Endothelial cell of umbilical vein (primary cell): Measurements from ENCODE around the gene CDC14B.

ENCODE experiments used
- CTCF ChIP-seq, 2 donors: IDR thresholded peaks; 1 replicate in 1 of 2; 2 replicates in 1 of 2; pipeline ENCODE4 v1.5.1; 2011; ENCODE audit warnings: low read length in 2 of 2, mild to moderate bottlenecking in 2 of 2, moderate library complexity in 2 of 2, control low read depth in 1 of 2, inconsistent platforms in 1 of 2, low read depth in 1 of 2; ENCODE audit not compliant: insufficient read depth in 1 of 2; ENCODE audit errors: extremely low read depth in 1 of 2
- EZH2 ChIP-seq: IDR thresholded peaks from 2 replicates; pipeline ENCODE4 v1.6.1; 2012; ENCODE audit warnings: borderline replicate concordance, low read depth, mild to moderate bottlenecking, moderate library complexity, low read length, inconsistent platforms; ENCODE audit not compliant: severe bottlenecking
- FOS ChIP-seq: IDR thresholded peaks from 2 replicates; pipeline ENCODE4 v1.6.1; 2011; ENCODE audit warnings: mild to moderate bottlenecking, low read length, moderate library complexity, borderline replicate concordance; ENCODE audit not compliant: insufficient read depth
- MAX ChIP-seq: IDR thresholded peaks from 2 replicates; pipeline ENCODE4 v1.6.1; 2011; ENCODE audit not compliant: insufficient read depth, insufficient read length
- POLR2A ChIP-seq: IDR thresholded peaks from 2 replicates; pipeline ENCODE4 v1.6.1; 2012; ENCODE audit warnings: low read depth, mild to moderate bottlenecking, control low read depth, low read length
- POLR2AphosphoS5 ChIP-seq: IDR thresholded peaks from 2 replicates; pipeline ENCODE4 v1.6.1; 2012; ENCODE audit warnings: low read depth, mild to moderate bottlenecking, control low read depth, low read length, moderate library complexity; ENCODE audit not compliant: insufficient read depth

DNA sequence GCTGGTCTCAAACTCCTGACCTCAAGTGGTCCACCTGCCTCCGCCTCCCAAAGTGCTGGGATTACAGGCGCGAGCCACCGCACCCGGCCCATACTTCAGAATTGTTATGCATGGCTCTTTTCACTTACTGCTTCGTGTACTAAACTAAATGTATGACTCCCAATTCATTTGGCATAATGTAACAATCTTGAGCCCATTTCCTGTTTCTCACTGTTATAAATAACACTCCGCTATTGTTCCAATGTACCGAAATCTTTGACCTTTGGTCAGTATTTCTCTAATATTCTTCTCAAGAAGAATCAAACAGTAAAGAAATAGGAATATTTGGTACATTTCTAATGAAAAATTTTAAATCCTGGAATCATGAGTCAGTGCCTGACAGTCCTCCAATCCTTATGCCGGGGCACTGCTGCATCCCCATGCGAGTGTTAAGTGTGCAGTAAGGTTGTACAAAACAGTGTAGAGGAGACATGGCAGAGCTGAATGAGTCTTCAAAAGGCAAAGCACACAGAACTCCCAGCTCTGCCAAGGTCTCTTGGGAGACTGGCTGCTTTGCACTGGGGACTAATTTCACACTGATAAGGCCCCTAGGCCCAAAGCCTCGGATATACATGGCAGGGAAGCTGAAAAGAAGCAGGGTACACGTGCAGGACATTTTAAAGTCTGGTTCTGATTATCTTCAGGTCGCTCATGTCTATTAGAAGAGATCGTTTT lies 111.3 kb downstream of the CDC14B start:
- TF ChIP-seq POLR2A (no peak), CTCF (IDR thresholded peaks at IDR 0.05; ENCODE audit: extremely low read depth in 1 of 2, insufficient read depth in 1 of 2, low read depth in 1 of 2, low read length in 2 of 2) (no peak), POLR2AphosphoS5 (no peak), EZH2 (no peak), MAX (no peak), FOS (no peak)
